AG09319 (cell line): ENCODE measurements around the gene RHBDF1.
"Not testable (repeated sequence)": the region's sequence is repeated elsewhere in the genome, so short reads cannot be mapped to it uniquely, and the experiment has no call there.

Experiments
- DNase-seq: peaks from one replicate; pipeline ENCODE4 v3.0.0-alpha.2; 2010; ENCODE audit warnings: low read depth; ENCODE audit errors: extremely low read depth
- TF ChIP-seq, protein P1 (sequence below): IDR thresholded peaks from 2 replicates; pipeline ENCODE4 v1.5.1; 2011; ENCODE audit warnings: low read depth, mild to moderate bottlenecking, inconsistent platforms, low read length, moderate library complexity

RHBDF1 gene

GRCh38 chr16:47234-47633 lies 25.2 kb downstream of the RHBDF1 start:
- TF ChIP-seq, protein P1, sequence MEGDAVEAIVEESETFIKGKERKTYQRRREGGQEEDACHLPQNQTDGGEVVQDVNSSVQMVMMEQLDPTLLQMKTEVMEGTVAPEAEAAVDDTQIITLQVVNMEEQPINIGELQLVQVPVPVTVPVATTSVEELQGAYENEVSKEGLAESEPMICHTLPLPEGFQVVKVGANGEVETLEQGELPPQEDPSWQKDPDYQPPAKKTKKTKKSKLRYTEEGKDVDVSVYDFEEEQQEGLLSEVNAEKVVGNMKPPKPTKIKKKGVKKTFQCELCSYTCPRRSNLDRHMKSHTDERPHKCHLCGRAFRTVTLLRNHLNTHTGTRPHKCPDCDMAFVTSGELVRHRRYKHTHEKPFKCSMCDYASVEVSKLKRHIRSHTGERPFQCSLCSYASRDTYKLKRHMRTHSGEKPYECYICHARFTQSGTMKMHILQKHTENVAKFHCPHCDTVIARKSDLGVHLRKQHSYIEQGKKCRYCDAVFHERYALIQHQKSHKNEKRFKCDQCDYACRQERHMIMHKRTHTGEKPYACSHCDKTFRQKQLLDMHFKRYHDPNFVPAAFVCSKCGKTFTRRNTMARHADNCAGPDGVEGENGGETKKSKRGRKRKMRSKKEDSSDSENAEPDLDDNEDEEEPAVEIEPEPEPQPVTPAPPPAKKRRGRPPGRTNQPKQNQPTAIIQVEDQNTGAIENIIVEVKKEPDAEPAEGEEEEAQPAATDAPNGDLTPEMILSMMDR, result no peak
- DNase-seq, result no peak

DNA sequence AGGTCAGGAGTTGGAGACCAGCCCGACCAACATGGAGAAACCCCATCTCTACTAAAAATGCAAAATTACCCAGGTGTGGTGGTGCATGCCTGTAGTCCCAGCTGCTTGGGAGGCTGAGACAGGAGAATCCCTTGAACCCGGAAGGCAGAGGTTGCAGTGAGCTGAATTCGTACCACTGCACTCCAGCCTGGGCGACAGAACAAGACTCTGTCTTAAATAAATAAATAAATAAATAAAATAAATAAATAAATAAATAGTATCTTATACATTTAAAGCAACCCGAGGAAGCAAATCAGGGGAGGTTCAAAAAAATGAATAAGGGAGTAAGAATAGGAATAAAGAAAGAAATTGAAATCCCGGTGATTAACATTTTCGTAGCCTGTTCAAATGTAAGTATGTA lies 25.9 kb downstream of the RHBDF1 start:
- DNase-seq, result not testable (repeated sequence)

GRCh38 chr16:45454-45853 lies 27.0 kb downstream of the RHBDF1 start:
- TF ChIP-seq, protein P1, result no peak
- no peak for DNase-seq

DNA sequence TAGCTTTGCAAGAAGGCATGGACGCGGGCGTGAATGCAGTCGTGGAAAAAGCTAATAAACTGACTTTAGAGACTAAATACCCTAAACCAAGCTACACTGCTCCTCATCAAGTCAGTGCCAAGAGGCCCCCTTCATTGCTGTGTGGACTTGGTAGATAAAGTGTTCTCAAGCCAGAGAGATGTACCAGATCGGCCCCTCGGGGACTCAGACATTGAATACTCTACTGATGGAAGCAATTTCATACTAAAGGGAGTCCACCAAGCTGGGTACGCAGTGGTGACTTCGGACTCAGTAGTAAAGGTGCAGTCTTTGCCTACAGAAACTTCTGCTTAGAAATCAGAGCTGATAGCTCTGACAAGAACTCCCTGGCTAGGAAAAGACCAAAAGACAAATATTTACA lies 27.8 kb downstream of the RHBDF1 start:
- TF ChIP-seq, protein P1, result no peak
- no peak for DNase-seq

DNA sequence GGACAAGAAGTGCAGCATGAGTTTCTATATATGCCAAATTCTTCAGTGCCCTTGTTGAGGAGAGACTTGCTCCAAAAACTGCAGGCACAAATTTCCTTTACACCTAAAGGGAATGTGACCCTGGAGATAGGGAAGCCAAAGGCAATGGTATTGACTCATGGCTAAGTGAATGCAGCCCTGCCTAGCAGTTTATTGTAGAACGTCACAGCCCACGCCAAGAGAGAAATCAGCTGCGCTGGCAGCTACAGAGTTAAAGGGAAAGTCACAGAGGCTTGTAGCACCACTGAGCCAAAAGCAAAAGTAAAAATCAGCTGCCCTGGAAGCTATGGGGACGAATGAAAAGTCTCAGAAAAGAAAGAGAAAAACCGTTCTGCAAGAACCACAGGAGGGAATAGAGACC lies 29.1 kb downstream of the RHBDF1 start:
- DNase-seq, result no peak
- TF ChIP-seq, protein P1, result no peak

DNA sequence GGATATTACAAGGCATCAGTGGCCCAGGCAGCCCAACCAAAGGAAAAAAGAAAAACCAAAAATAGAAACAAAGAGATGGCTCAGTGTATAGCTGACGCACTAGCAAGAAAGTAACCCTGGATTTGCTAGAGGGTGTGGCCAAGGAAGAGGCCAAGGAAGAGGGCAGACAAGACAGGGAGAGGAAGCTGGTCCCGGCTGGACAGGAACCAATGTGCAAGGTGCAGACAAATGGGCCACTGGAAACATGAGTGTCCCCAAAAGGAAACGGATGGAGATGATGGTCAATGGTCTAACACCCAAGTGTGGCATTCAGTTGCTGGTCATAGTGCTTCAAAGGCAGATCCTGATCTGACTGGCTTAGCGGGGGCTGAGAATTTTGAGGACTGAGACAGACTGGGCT lies 29.7 kb downstream of the RHBDF1 start:
- no peak for DNase-seq
- TF ChIP-seq, protein P1, result no peak

GRCh38 chr16:42069-42457 lies 30.4 kb downstream of the RHBDF1 start:
- TF ChIP-seq, protein P1, result no peak
- DNase-seq, result no peak

GRCh38 chr16:41439-42068 lies 30.9 kb downstream of the RHBDF1 start:
- no peak for DNase-seq
- TF ChIP-seq, protein P1, result no peak
